ENCODE measurements around the gene NIPAL1.

Gene NIPAL1

GRCh38 chr4:48064349-48064748 lies 47.8 kb downstream of the NIPAL1 start:
- in situ Hi-C loops (cut with HindIII; ENCODE audit: low sequenced_read_pairs) = no loop called here
- DNase-seq (ENCODE audit: low read depth) = no peak
- no peak overlapping the region for H3K4me3 ChIP-seq (ENCODE audit: low read depth, low read length)
- no peak for TF ChIP-seq CTCF (IDR thresholded peaks at IDR 0.05; ENCODE audit: low read depth, low read length, missing control alignments)

- no peak for TF ChIP-seq CTCF (IDR thresholded peaks at IDR 0.05; ENCODE audit: low read depth, low read length, missing control alignments)
- in situ Hi-C loops (cut with HindIII; ENCODE audit: low sequenced_read_pairs) = no loop called here
- DNase-seq (ENCODE audit: low read depth) = no peak
- no peak overlapping the region for H3K4me3 ChIP-seq (ENCODE audit: low read depth, low read length)
These were observed 49.0 kb downstream of the NIPAL1 start for GRCh38 chr4:48065587-48066052.

- no peak overlapping the region for H3K4me3 ChIP-seq (ENCODE audit: low read depth, low read length)
- no peak for DNase-seq (ENCODE audit: low read depth)
- TF ChIP-seq CTCF (IDR thresholded peaks at IDR 0.05; ENCODE audit: low read depth, low read length, missing control alignments) = no peak
- in situ Hi-C loops (cut with HindIII; ENCODE audit: low sequenced_read_pairs) = no loop called here
These were observed 51.0 kb downstream of the NIPAL1 start for GRCh38 chr4:48067536-48067935.

- DNase-seq (ENCODE audit: low read depth) = no peak
- H3K4me3 ChIP-seq (ENCODE audit: low read depth, low read length) = no peak overlapping the region
- TF ChIP-seq CTCF (IDR thresholded peaks at IDR 0.05; ENCODE audit: low read depth, low read length, missing control alignments) = no peak
- in situ Hi-C loops (cut with HindIII; ENCODE audit: low sequenced_read_pairs) = no loop called here
These were observed 51.6 kb downstream of the NIPAL1 start for GRCh38 chr4:48068182-48068581.

GRCh38 chr4:48069026-48069425 lies 52.5 kb downstream of the NIPAL1 start:
- DNase-seq (ENCODE audit: low read depth) = no peak
- no peak for TF ChIP-seq CTCF (IDR thresholded peaks at IDR 0.05; ENCODE audit: low read depth, low read length, missing control alignments)
- in situ Hi-C loops (cut with HindIII; ENCODE audit: low sequenced_read_pairs) = no loop called here
- no peak overlapping the region for H3K4me3 ChIP-seq (ENCODE audit: low read depth, low read length)

GRCh38 chr4:48071191-48071590 lies 54.6 kb downstream of the NIPAL1 start:
- no peak for DNase-seq (ENCODE audit: low read depth)
- TF ChIP-seq CTCF (IDR thresholded peaks at IDR 0.05; ENCODE audit: low read depth, low read length, missing control alignments) = no peak
- no peak overlapping the region for H3K4me3 ChIP-seq (ENCODE audit: low read depth, low read length)
- in situ Hi-C loops (cut with HindIII; ENCODE audit: low sequenced_read_pairs) = no loop called here

Data from astrocyte of the cerebellum (primary cell).